T-cell (primary cell): ENCODE results near the gene GXYLT2. TPM values are rescaled to one million over a fixed set of nuclear protein-coding genes. Genes with fewer than 3 reads are reported as not detected.

Source experiments
- ATAC-seq, 4 experiments: fragments of 200-7000 bp in 3 of 4; fragments of 150-1000 bp in 1 of 4; cut with Tn5 transposase; replicated peaks in 1 of 4; 1 replicate in 3 of 4; 2 replicates in 1 of 4; pipeline ENCODE4 v1.10.0; 2021; ENCODE audit warnings: moderate library complexity in 3 of 4, mild to moderate bottlenecking in 2 of 4, moderate number of reproducible peaks in 1 of 4
- CTCF ChIA-PET, 2 donors: fragments of 300-600 bp; sonication (Branson Sonifier 250); formaldehyde crosslinking; loops; one replicate each; lab custom pipeline; 2022; ENCODE audit warnings: antibody characterized with exemption in 2 of 2; lab: Charles Lee
- POLR2A ChIA-PET, 2 donors: fragments of 300-600 bp; sonication (Branson Sonifier 250); formaldehyde crosslinking; loops; one replicate each; lab custom pipeline; 2022; ENCODE audit warnings: antibody characterized with exemption in 2 of 2; lab: Charles Lee
- DNase-seq, 35 experiments: peaks; one replicate each; pipeline versions ENCODE4 v3.0.0 to v3.0.0-alpha.2; 2013 to 2023
- H3K27ac ChIP-seq: one replicate; pipeline ENCODE4 v1.5.1; 2013; ENCODE audit warnings: low read length
- H3K27me3 ChIP-seq, 2 experiments: replicated peaks in 1 of 2; 1 replicate in 1 of 2; 2 replicates in 1 of 2; pipeline versions ENCODE4 v1.6.1 to v1.7.0; 2013; ENCODE audit warnings: low read length in 1 of 2, mixed read lengths in 1 of 2; ENCODE audit not compliant: control insufficient read depth in 2 of 2, insufficient read depth in 2 of 2; ENCODE audit errors: extremely low read depth in 1 of 2
- H3K36me3 ChIP-seq, 2 donors: 1 replicate in 1 of 2; 2 replicates in 1 of 2; pipeline versions ENCODE4 v1.6.1 to v1.7.0; 2013; ENCODE audit warnings: low read length in 1 of 2; ENCODE audit not compliant: control insufficient read depth in 2 of 2, insufficient read depth in 1 of 2; ENCODE audit errors: extremely low read depth in 1 of 2
- H3K4me1 ChIP-seq, 2 experiments: 1 replicate in 1 of 2; 2 replicates in 1 of 2; pipeline versions ENCODE4 v1.6.1 to v1.7.0; 2013; ENCODE audit warnings: low read length in 2 of 2, mixed read lengths in 1 of 2; ENCODE audit not compliant: insufficient read depth in 2 of 2, control insufficient read depth in 1 of 2; ENCODE audit errors: extremely low read depth in 1 of 2
- H3K4me3 ChIP-seq, 2 donors: 1 replicate in 1 of 2; 2 replicates in 1 of 2; pipeline versions ENCODE4 v1.5.1 to v1.7.0; 2013; ENCODE audit warnings: mild to moderate bottlenecking in 2 of 2, low read length in 1 of 2, moderate library complexity in 1 of 2; ENCODE audit not compliant: control insufficient read depth in 1 of 2; ENCODE audit errors: extremely low read depth in 1 of 2
- H3K9me3 ChIP-seq: 2 replicates; pipeline ENCODE4 v1.7.0; 2013
- H3K27ac Mint-ChIP-seq, 2 donors: one replicate each; pipeline ENCODE4 v1.8.0; 2020 to 2021; ENCODE audit warnings: mild to moderate bottlenecking in 2 of 2, mixed read lengths in 2 of 2
- H3K27me3 Mint-ChIP-seq, 2 donors: one replicate each; pipeline ENCODE4 v1.8.0; 2021 to 2022; ENCODE audit warnings: mixed read lengths in 2 of 2
- H3K36me3 Mint-ChIP-seq: one replicate; pipeline ENCODE4 v1.8.0; 2021; ENCODE audit warnings: mixed read lengths
- H3K4me1 Mint-ChIP-seq, 3 donors: one replicate each; pipeline ENCODE4 v1.8.0; 2020 to 2022; ENCODE audit warnings: mixed read lengths in 3 of 3, mild to moderate bottlenecking in 1 of 3
- H3K4me3 Mint-ChIP-seq, 3 donors: one replicate each; pipeline ENCODE4 v1.8.0; 2020 to 2022; ENCODE audit warnings: mild to moderate bottlenecking in 3 of 3, mixed read lengths in 3 of 3, moderate library complexity in 3 of 3
- H3K9me3 Mint-ChIP-seq, 3 donors: one replicate each; pipeline ENCODE4 v1.8.0; 2020 to 2022; ENCODE audit warnings: mixed read lengths in 3 of 3
- WGBS: methylation state at CpG from one replicate; pipeline ENCODE4 v1.1.5; 2013; ENCODE audit warnings: missing lambda C conversion rate; ENCODE audit not compliant: insufficient coverage; 5-methylcytosine and 5-hydroxymethylcytosine counted together
- total RNA-seq, 35 experiments: library from RNA in 6 of 35; stranded (reverse) in 6 of 35; fragments of 120-200 nt in 1 of 35; gene quantifications; one replicate each; pipeline versions ENCODE4 v1.2.1 to v1.2.4 and lab custom pipeline; 2013 to 2026

The GXYLT2 gene
- total RNA-seq, 5 donors from 2014 or later (not counting 1 experiment from before 2014, with no cell fraction given): 0.09 to 0.19 TPM; not detected in 3

- no peaks in the 10 kb centered on the region for H3K9me3 ChIP-seq
- Mint-ChIP-seq H3K4me1 (peaks cover 12 to 21% (median 17%) of the 10 kb centered on the region in 3 donors), H3K27me3 (peaks cover 56 to 76% of the 10 kb centered on the region in 2 donors), H3K36me3 (no peaks in the 10 kb centered on the region), H3K27ac (no peak overlapping the region), H3K9me3 (peaks cover 0 to 6% (median 0%) of the 10 kb centered on the region in 3 donors), H3K4me3 (no peak overlapping the region)
- ATAC-seq: no peak
- WGBS: 90% methylated on average over 7 of the region's 10 CpGs
- DNase-seq: no peak
- no peak overlapping the region for H3K4me3 ChIP-seq
- H3K36me3 ChIP-seq: no peaks in the 10 kb centered on the region
- POLR2A ChIA-PET: no interaction called here
- peaks cover 5 to 7% of the 10 kb centered on the region in 2 experiments for H3K4me1 ChIP-seq
- H3K27ac ChIP-seq: no peak overlapping the region
- peaks cover 0 to 34% of the 10 kb centered on the region in 2 experiments for H3K27me3 ChIP-seq
- CTCF ChIA-PET: interaction anchor here in 1 of 2 donors (0.7 kb wide), 1 partner anchor 224 kb away, joined by 5 read pairs; no protein-coding TSS in a partner anchor
Observed at GRCh38 chr3:72890166-72890925, 2.5 kb downstream of the GXYLT2 start.

DNA sequence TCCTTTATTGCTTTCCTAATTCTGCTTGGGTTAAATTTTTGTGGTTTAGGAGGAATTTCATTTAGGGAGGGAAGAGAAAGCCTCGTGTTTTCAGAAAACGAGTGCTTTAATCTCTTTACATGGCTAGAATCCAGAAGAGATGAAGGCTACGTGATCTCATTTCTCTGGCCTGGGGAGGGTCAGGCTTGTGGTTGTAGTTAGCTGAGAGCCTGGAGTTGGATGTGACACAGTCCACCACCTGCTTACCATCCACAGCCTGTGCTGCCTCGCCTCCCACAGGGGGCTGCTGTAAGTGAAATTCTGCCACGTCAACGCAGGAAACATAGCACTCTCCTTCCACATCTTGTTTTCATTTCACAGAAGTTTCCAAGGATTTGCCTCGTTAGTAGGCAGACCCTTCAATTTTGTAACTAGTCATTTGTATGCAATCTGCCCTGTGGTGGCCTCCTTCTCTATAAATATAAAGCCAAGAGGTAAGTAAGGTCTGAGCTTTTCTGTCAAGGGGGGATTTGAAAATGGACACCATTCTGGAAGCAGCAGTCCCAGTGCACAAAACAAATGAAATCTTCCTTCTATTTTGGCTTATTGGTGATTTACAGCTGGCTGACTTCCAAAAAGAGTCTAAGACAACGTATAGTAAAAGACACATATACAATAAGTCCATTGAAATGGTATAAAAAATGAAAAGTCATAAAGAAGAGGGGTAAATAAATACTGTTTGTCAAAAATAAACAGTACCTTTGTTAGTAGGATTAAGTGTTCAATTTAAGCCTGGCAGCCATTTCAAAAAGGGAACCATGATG is 3.4 kb downstream of the GXYLT2 start:
- Histone ChIP-seq H3K36me3 (no peaks in the 10 kb centered on the region), H3K27ac (no peak overlapping the region), H3K4me1 (peaks cover 5 to 7% of the 10 kb centered on the region in 2 experiments), H3K4me3 (no peak overlapping the region), H3K9me3 (no peaks in the 10 kb centered on the region), H3K27me3 (peaks cover 0 to 36% of the 10 kb centered on the region in 2 experiments)
- Mint-ChIP-seq H3K9me3 (peaks cover 0 to 6% (median 0%) of the 10 kb centered on the region in 3 donors), H3K4me1 (peaks cover 12 to 21% (median 17%) of the 10 kb centered on the region in 3 donors), H3K4me3 (no peak overlapping the region), H3K27ac (no peak overlapping the region), H3K27me3 (peaks cover 51 to 68% of the 10 kb centered on the region in 2 donors), H3K36me3 (no peaks in the 10 kb centered on the region)
- no peak for DNase-seq
- ChIA-PET CTCF (no interaction called here), POLR2A (no interaction called here)
- no peak for ATAC-seq
- 48% methylated on average over 2 of the region's 8 CpGs for WGBS

DNA sequence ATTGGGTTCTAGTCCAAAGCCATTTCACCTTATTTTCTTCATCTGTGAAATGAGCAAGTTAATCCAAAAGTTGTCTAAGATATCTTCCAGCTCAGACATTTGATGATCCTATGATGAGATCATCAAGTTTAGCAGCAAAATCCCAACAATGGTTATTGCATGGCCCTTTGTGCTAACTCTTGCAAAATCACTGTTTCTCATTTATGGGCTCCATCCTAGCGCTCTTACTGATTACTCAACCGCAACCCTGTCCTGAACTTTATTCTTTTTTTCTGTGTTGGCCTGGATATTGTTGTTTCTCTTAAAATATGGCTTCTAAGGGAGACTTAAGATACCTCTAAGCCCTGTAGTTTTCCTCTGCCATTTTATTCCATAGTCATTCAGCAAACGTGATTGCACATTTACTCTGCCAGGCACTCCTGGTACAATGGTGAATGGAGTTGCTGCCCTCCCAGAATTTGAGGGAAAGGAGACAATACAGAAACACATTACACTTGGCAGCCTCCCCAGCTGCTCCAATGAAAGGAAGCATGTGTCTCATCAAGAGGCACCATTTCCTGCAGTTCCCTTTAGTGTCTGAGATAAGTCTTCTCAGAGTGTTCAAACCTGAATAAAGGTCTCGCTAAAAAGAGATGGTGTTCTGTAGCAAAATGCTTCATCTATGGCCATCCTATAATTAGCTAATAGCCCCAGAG is 4.4 kb downstream of the GXYLT2 start:
- CTCF ChIA-PET: interaction anchor here in 1 of 2 donors (0.5 to 0.6 kb wide), 2 partner anchors 41 to 1309 kb away, joined by 3 to 7 read pairs; partner anchors contain the start of gene FOXP1

GRCh38 chr3:72892870-72893269 is 5.0 kb downstream of the GXYLT2 start:
- H3K9me3 ChIP-seq: no peaks in the 10 kb centered on the region
- WGBS: 70% methylated on average over 3 of the region's 4 CpGs
- peaks cover 41 to 55% of the 10 kb centered on the region in 2 donors for H3K27me3 Mint-ChIP-seq

More for the DNA sequence above, 4.4 kb downstream of the GXYLT2 start:
- POLR2A ChIA-PET: no interaction called here
- Mint-ChIP-seq H3K4me3 (no peak overlapping the region), H3K27me3 (peaks cover 47 to 60% of the 10 kb centered on the region in 2 donors), H3K27ac (no peak overlapping the region), H3K9me3 (peaks cover 0 to 6% (median 0%) of the 10 kb centered on the region in 3 donors), H3K36me3 (no peaks in the 10 kb centered on the region), H3K4me1 (peaks cover 11 to 17% (median 13%) of the 10 kb centered on the region in 3 donors)
- WGBS: no CpG with 5 or more reads among the region's 4 CpGs
- no peak overlapping the region for H3K4me3 ChIP-seq
- no peak overlapping the region for H3K27ac ChIP-seq
- H3K27me3 ChIP-seq: peaks cover 0 to 35% of the 10 kb centered on the region in 2 experiments
- no peaks in the 10 kb centered on the region for H3K36me3 ChIP-seq
- DNase-seq (no peak), ATAC-seq (no peak)
- peaks cover 5 to 7% of the 10 kb centered on the region in 2 experiments for H3K4me1 ChIP-seq
- no peaks in the 10 kb centered on the region for H3K9me3 ChIP-seq

DNA sequence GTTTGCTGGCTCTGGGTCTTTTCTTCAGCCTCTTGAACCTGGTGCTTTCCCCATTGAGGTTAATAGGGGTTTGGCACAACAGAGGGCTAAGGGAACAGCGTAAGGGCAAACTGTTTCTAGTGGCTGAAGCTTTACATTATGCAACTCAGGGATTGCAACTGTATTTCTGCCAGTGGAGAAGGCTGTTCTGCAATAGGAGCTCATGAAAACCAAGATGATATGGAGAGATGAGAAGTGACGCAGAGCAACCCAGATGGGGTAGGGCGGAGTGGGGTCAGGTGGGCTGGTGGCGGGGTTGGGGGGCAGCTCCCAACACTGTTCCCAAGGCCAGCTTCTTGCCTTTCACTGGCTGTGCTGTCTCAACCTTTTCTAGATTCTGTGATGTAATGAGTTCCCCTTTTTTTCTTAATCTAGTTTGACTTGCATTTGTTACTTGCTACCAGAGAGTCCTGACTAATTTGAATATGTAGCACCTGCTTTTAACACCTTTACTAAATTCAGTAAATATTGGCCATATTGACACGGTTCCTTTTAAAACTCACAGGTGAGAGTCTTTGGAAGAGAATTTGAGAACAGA is 7.2 kb downstream of the GXYLT2 start:
- no peak overlapping the region for H3K27ac ChIP-seq
- no peaks in the 10 kb centered on the region for H3K9me3 ChIP-seq
- Mint-ChIP-seq H3K27me3 (peaks cover 30 to 43% of the 10 kb centered on the region in 2 donors), H3K9me3 (peaks cover 0 to 6% (median 0%) of the 10 kb centered on the region in 3 donors), H3K27ac (no peak overlapping the region), H3K36me3 (no peaks in the 10 kb centered on the region), H3K4me3 (no peak overlapping the region), H3K4me1 (peaks cover 0 to 7% (median 0%) of the 10 kb centered on the region in 3 donors)
- WGBS: 95% methylated on average over 2 of the region's 5 CpGs
- ATAC-seq (no peak), DNase-seq (no peak)
- H3K4me1 ChIP-seq: no peaks in the 10 kb centered on the region
- H3K4me3 ChIP-seq: no peak overlapping the region
- H3K27me3 ChIP-seq: peaks cover 0 to 24% of the 10 kb centered on the region in 2 experiments
- H3K36me3 ChIP-seq: no peaks in the 10 kb centered on the region
- ChIA-PET CTCF (interaction anchor here (0.5 to 0.7 kb wide), 3 partner anchors 162 to 973 kb away, joined by 3 read pairs; no protein-coding TSS in a partner anchor), POLR2A (interaction anchor here in 1 of 2 donors (0.6 kb wide), 1 partner anchor 184 kb away, joined by 5 read pairs; no protein-coding TSS in a partner anchor)

More at GRCh38 chr3:72892870-72893269, 5.0 kb downstream of the GXYLT2 start:
- peaks cover 0 to 30% of the 10 kb centered on the region in 2 experiments for H3K27me3 ChIP-seq
- H3K27ac ChIP-seq: no peak overlapping the region
- peaks cover 5 to 12% (median 7%) of the 10 kb centered on the region in 3 donors for H3K4me1 Mint-ChIP-seq
- no peaks in the 10 kb centered on the region for H3K36me3 Mint-ChIP-seq
- peaks cover 0 to 3% of the 10 kb centered on the region in 2 experiments for H3K4me1 ChIP-seq
- no peak overlapping the region for H3K27ac Mint-ChIP-seq
- H3K4me3 Mint-ChIP-seq: no peak overlapping the region
- no peak for DNase-seq
- no peaks in the 10 kb centered on the region for H3K36me3 ChIP-seq
- CTCF ChIA-PET: interaction anchor here in 1 of 2 donors (0.5 to 0.6 kb wide), 2 partner anchors 42 to 1310 kb away, joined by 3 to 7 read pairs; partner anchors contain the start of gene FOXP1
- POLR2A ChIA-PET: no interaction called here
- no peak overlapping the region for H3K4me3 ChIP-seq
- H3K9me3 Mint-ChIP-seq: peaks cover 0 to 6% (median 0%) of the 10 kb centered on the region in 3 donors
- no peak for ATAC-seq
